Neuronal stem cell (in vitro differentiated cells): ENCODE results near the gene HRH3.

Source experiments
- DNase-seq: peaks from one replicate; pipeline ENCODE4 v3.0.0-alpha.2; 2013; ENCODE audit warnings: low spot score
- H2AFZ ChIP-seq: one replicate; pipeline ENCODE4 v1.6.1; 2013; ENCODE audit warnings: mild to moderate bottlenecking, low read length, inconsistent platforms
- H2AK5ac ChIP-seq: 2 replicates; pipeline ENCODE4 v1.6.1; 2013; ENCODE audit warnings: low read depth, mild to moderate bottlenecking, inconsistent platforms, low read length, moderate library complexity, mixed read lengths
- H2BK120ac ChIP-seq: 2 replicates; pipeline ENCODE4 v1.6.1; 2013; ENCODE audit warnings: low read depth, mild to moderate bottlenecking, inconsistent platforms, low read length, moderate library complexity, mixed read lengths
- H2BK12ac ChIP-seq: one replicate; pipeline ENCODE4 v1.6.1; 2013; ENCODE audit warnings: low read length, inconsistent platforms
- H2BK15ac ChIP-seq: 2 replicates; pipeline ENCODE4 v1.6.1; 2013; ENCODE audit warnings: mild to moderate bottlenecking, low read length, inconsistent platforms, mixed read lengths
- H2BK5ac ChIP-seq: one replicate; pipeline ENCODE4 v1.6.1; 2013; ENCODE audit warnings: inconsistent platforms, mild to moderate bottlenecking, low read length, moderate library complexity
- H3K14ac ChIP-seq: one replicate; pipeline ENCODE4 v1.6.1; 2013; ENCODE audit warnings: low read length, inconsistent platforms
- H3K18ac ChIP-seq: 2 replicates; pipeline ENCODE4 v1.6.1; 2013; ENCODE audit warnings: low read length, inconsistent platforms
- H3K23ac ChIP-seq: 2 replicates; pipeline ENCODE4 v1.6.1; 2013; ENCODE audit warnings: low read depth, mild to moderate bottlenecking, mixed read lengths, low read length, inconsistent platforms; ENCODE audit not compliant: poor library complexity
- H3K27ac ChIP-seq: replicated peaks from 3 replicates; pipeline ENCODE4 v1.5.1; 2013; ENCODE audit warnings: low read length, inconsistent platforms
- H3K27me3 ChIP-seq, 3 experiments: 2 replicates each; pipeline ENCODE4 v1.6.1; 2013; ENCODE audit warnings: low read length in 3 of 3, mild to moderate bottlenecking in 2 of 3, inconsistent platforms in 1 of 3, low read depth in 1 of 3, mixed read lengths in 1 of 3, moderate library complexity in 1 of 3; ENCODE audit not compliant: control insufficient read depth in 3 of 3, insufficient read depth in 3 of 3
- H3K36me3 ChIP-seq, 2 donors: replicated peaks in 1 of 2; 2 replicates each; pipeline ENCODE4 v1.6.1; 2013; ENCODE audit warnings: low read length in 2 of 2; ENCODE audit not compliant: control insufficient read depth in 2 of 2, insufficient read depth in 2 of 2
- H3K4ac ChIP-seq: 2 replicates; pipeline ENCODE4 v1.6.1; 2013; ENCODE audit warnings: inconsistent platforms, mild to moderate bottlenecking, low read length, moderate library complexity
- H3K4me1 ChIP-seq, 2 donors: 1 replicate in 1 of 2; 2 replicates in 1 of 2; pipeline ENCODE4 v1.6.1; 2013; ENCODE audit warnings: low read length in 2 of 2, low read depth in 1 of 2; ENCODE audit not compliant: control insufficient read depth in 2 of 2, insufficient read depth in 1 of 2
- H3K4me2 ChIP-seq: one replicate; pipeline ENCODE4 v1.6.1; 2013; ENCODE audit warnings: mild to moderate bottlenecking, low read length, inconsistent platforms; ENCODE audit not compliant: insufficient read depth, poor library complexity, severe bottlenecking
- H3K4me3 ChIP-seq, 2 donors: 2 replicates each; pipeline ENCODE4 v1.5.1; 2013; ENCODE audit warnings: low read length in 2 of 2, mild to moderate bottlenecking in 2 of 2, inconsistent platforms in 1 of 2, moderate library complexity in 1 of 2
- H3K79me1 ChIP-seq: one replicate; pipeline ENCODE4 v1.6.1; 2013; ENCODE audit warnings: low read depth, mild to moderate bottlenecking, inconsistent platforms, low read length, moderate library complexity
- H3K9ac ChIP-seq: one replicate; pipeline ENCODE4 v1.6.1; 2013; ENCODE audit warnings: mild to moderate bottlenecking, low read depth, low read length, inconsistent platforms; ENCODE audit not compliant: poor library complexity
- H3K9me3 ChIP-seq, 2 donors: replicated peaks in 1 of 2; 2 replicates each; pipeline versions ENCODE3 to v1.6.1; 2013; ENCODE audit warnings: low read length in 2 of 2, mild to moderate bottlenecking in 2 of 2, inconsistent platforms in 1 of 2, low read depth in 1 of 2, mixed read lengths in 1 of 2, moderate library complexity in 1 of 2; ENCODE audit not compliant: control insufficient read depth in 2 of 2, insufficient read depth in 1 of 2
- H4K8ac ChIP-seq: one replicate; pipeline ENCODE4 v1.6.1; 2013; ENCODE audit warnings: low read depth, mild to moderate bottlenecking, inconsistent platforms, low read length, moderate library complexity
- H4K91ac ChIP-seq: one replicate; pipeline ENCODE4 v1.6.1; 2013; ENCODE audit warnings: low read length, low read depth, mild to moderate bottlenecking, inconsistent platforms; ENCODE audit not compliant: poor library complexity
- WGBS, 2 donors: extraction: QIAGEN DNeasy Blood & Tissue Kit; methylation state at CpG; one replicate each; pipeline ENCODE4 v1.1.7; 2013; ENCODE audit warnings: missing lambda C conversion rate in 2 of 2, mixed read lengths in 1 of 2; ENCODE audit not compliant: insufficient read length in 2 of 2, insufficient replicate concordance in 1 of 2; ENCODE audit errors: extremely low coverage in 2 of 2; 5-methylcytosine and 5-hydroxymethylcytosine counted together

Gene HRH3

GRCh38 chr20:62217913-62218773 is 1.9 kb downstream of the HRH3 start:
- Histone ChIP-seq H3K27me3 (peaks cover 7 to 55% (median 34%) of the 10 kb centered on the region in 3 experiments), H3K9ac (peak overlapping the region; percentile 77)

GRCh38 chr20:62216636-62217566 is 3.2 kb downstream of the HRH3 start:
- Histone ChIP-seq H2BK15ac (no peak overlapping the region), H3K27me3 (peaks cover 7 to 42% (median 32%) of the 10 kb centered on the region in 3 experiments), H2BK12ac (no peak overlapping the region), H2AFZ (no peak overlapping the region), H3K27ac (no peak overlapping the region), H3K9ac (no peak overlapping the region), H3K4ac (no peak overlapping the region), H3K4me3 (no peak overlapping the region), H2BK120ac (no peak overlapping the region), H3K4me1 (peaks cover 27 to 39% of the 10 kb centered on the region in 2 donors), H2AK5ac (peak overlapping the region; percentile 84), H3K18ac (no peak overlapping the region), H3K36me3 (no peaks in the 10 kb centered on the region), H3K23ac (peak overlapping the region; percentile 55), H4K8ac (no peak overlapping the region), H4K91ac (no peak overlapping the region), H2BK5ac (no peak overlapping the region), H3K79me1 (no peaks in the 10 kb centered on the region), H3K4me2 (no peak overlapping the region), H3K9me3 (peaks cover 0 to 2% of the 10 kb centered on the region in 2 donors), H3K14ac (no peak overlapping the region)
- DNase-seq: no peak
- no CpG with 5 or more reads among the region's 26 CpGs for WGBS, 2 donors

More at GRCh38 chr20:62217913-62218773, 1.9 kb downstream of the HRH3 start:
- Histone ChIP-seq H2BK12ac (no peak overlapping the region), H2BK5ac (no peak overlapping the region), H3K14ac (peak overlapping the region; percentile 27), H4K8ac (no peak overlapping the region), H2BK120ac (peak overlapping the region; percentile 54), H3K36me3 (no peaks in the 10 kb centered on the region), H2AK5ac (peak overlapping the region; percentile 11), H3K4me2 (no peak overlapping the region), H3K9me3 (peaks cover 0 to 2% of the 10 kb centered on the region in 2 donors), H4K91ac (no peak overlapping the region), H3K18ac (peak overlapping the region; percentile 57), H2BK15ac (peak overlapping the region; percentile 55), H3K4me1 (peaks cover 22 to 31% of the 10 kb centered on the region in 2 donors), H3K4me3 (peak overlapping the region in 1 of 2 donors; percentile 57), H3K79me1 (no peaks in the 10 kb centered on the region), H3K23ac (peak overlapping the region; percentile 80), H3K27ac (no peak overlapping the region), H3K4ac (no peak overlapping the region), H2AFZ (no peak overlapping the region)
- no peak for DNase-seq
- WGBS, 2 donors: no CpG with 5 or more reads among the region's 38 CpGs

DNA sequence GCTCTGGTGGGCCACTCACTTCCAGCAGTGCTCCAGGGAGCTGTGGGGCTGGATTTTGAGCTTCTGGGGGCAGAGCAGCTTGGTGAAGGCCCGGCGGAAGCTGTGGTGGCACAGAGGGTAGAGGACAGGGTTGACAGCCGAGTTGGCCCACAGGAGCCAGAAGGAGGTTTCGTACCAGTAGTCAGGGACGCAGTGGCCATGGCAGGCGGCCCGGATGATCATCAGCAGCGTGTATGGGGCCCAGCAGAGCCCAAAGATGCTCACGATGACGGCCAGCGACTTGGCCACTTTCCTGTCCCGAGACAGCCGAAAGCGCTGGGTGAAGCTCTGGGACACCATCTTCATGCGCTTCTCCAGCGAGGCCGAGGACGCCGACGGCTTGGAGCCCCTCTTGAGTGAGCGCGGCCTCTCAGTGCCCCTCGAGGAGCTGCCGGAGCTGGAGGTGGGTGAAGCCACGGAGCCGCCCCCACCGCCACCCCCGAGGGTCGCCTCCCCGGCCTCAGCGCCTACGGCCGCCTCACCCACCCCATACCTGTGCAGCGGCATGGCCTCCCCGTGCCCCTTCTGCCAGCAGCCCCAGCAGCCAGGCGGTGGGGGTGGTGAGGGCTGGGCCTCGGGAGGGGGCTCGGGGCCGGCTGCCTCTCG is 4.0 kb downstream of the HRH3 start:
- Histone ChIP-seq H3K9me3 (peaks cover 0 to 2% of the 10 kb centered on the region in 2 donors), H3K36me3 (no peaks in the 10 kb centered on the region)

More for the DNA sequence above, 4.0 kb downstream of the HRH3 start:
- Histone ChIP-seq H3K27ac (no peak overlapping the region), H2BK12ac (no peak overlapping the region), H2BK5ac (no peak overlapping the region), H3K9ac (no peak overlapping the region), H3K4me3 (no peak overlapping the region), H3K14ac (peak overlapping the region; percentile 38), H4K91ac (no peak overlapping the region), H2AFZ (no peak overlapping the region), H3K4me2 (no peak overlapping the region), H2BK120ac (no peak overlapping the region), H2BK15ac (no peak overlapping the region), H4K8ac (no peak overlapping the region), H3K79me1 (no peaks in the 10 kb centered on the region), H2AK5ac (no peak overlapping the region), H3K4me1 (peaks cover 22 to 34% of the 10 kb centered on the region in 2 donors), H3K4ac (no peak overlapping the region), H3K23ac (no peak overlapping the region), H3K27me3 (peaks cover 7 to 34% (median 24%) of the 10 kb centered on the region in 3 experiments), H3K18ac (no peak overlapping the region)
- no CpG with 5 or more reads among the region's 40 CpGs for WGBS, 2 donors
- DNase-seq: no peak
